DMS79 (cell line): ENCODE results near the gene ATXN10.

Experiments used
- DNase-seq: peaks from one replicate; lab custom pipeline; 2025; lab: John Stamatoyannopoulos, UW

The ATXN10 gene

GRCh38 chr22:45878901-45879551 lies 207.4 kb downstream of the ATXN10 start:
- no peak for DNase-seq

- no peak for DNase-seq
These were observed 207.9 kb downstream of the ATXN10 start for GRCh38 chr22:45879552-45879949.

- no peak for DNase-seq
These were observed 208.6 kb downstream of the ATXN10 start for GRCh38 chr22:45880091-45880715.

- DNase-seq: no peak
These were observed 209.3 kb downstream of the ATXN10 start for GRCh38 chr22:45880716-45881523.

GRCh38 chr22:45881524-45881875 lies 209.9 kb downstream of the ATXN10 start:
- no peak for DNase-seq

GRCh38 chr22:45882881-45883810 lies 211.5 kb downstream of the ATXN10 start:
- DNase-seq: no peak

- DNase-seq: no peak
These were observed 212.2 kb downstream of the ATXN10 start for GRCh38 chr22:45883811-45884170.

GRCh38 chr22:45884201-45885062 lies 212.8 kb downstream of the ATXN10 start:
- DNase-seq: no peak

- no peak for DNase-seq
These were observed 213.7 kb downstream of the ATXN10 start for GRCh38 chr22:45885171-45885840.

- no peak for DNase-seq
These were observed 214.3 kb downstream of the ATXN10 start for GRCh38 chr22:45885941-45886395.

GRCh38 chr22:45886540-45886939 lies 214.9 kb downstream of the ATXN10 start:
- no peak for DNase-seq

GRCh38 chr22:45887202-45888131 lies 215.8 kb downstream of the ATXN10 start:
- DNase-seq: no peak

GRCh38 chr22:45888221-45889092 lies 216.8 kb downstream of the ATXN10 start:
- DNase-seq: no peak

GRCh38 chr22:45889093-45889538 lies 217.5 kb downstream of the ATXN10 start:
- no peak for DNase-seq

GRCh38 chr22:45889539-45890350 lies 218.1 kb downstream of the ATXN10 start:
- DNase-seq: no peak

GRCh38 chr22:45890351-45890635 lies 218.7 kb downstream of the ATXN10 start:
- no peak for DNase-seq

- no peak for DNase-seq
These were observed 219.4 kb downstream of the ATXN10 start for GRCh38 chr22:45891021-45891421.
